K562 (cell line): ENCODE measurements around the gene NEDD9. TPM values are rescaled to one million over a fixed set of nuclear protein-coding genes. Genes with fewer than 3 reads are reported as not detected.

ENCODE experiments used
- ATAC-seq: fragments of 200-7000 bp; cut with Tn5 transposase; 3 replicates; pipeline ENCODE4 v1.9.1; 2020; ENCODE audit warnings: moderate library complexity
- BruUV-seq: library from RNA; stranded (reverse); fragments of 400-500 nt; replicated peaks from 2 replicates; lab custom pipeline; 2021; lab: Mats Ljungman, UMichigan
- CTCF ChIA-PET: fragments of 300-600 bp; formaldehyde crosslinking; extraction: SDS; loops from one replicate; lab custom pipeline; 2021; ENCODE audit warnings: low intra/inter-chr PET ratio; lab: Yijun Ruan, JAX
- POLR2A ChIA-PET: fragments of 300-600, 350-650 bp; sonication (Branson Sonifier 250); formaldehyde crosslinking; extraction: SDS; loops from one replicate; lab custom pipeline; 2021; ENCODE audit warnings: antibody characterized with exemption, inconsistent platforms; lab: Yijun Ruan, JAX
- DNase-seq, 4 experiments: peaks; one replicate each; pipeline versions ENCODE4 v3.0.0 to v3.0.0-alpha.2; 2011 to 2018; ENCODE audit warnings: low spot score in 3 of 4, mixed read lengths in 3 of 4; ENCODE audit errors: extremely low read depth in 1 of 4
- FAIRE-seq: peaks from 2 replicates; lab custom pipeline; 2011; peaks lifted over from hg19 to GRCh38; lab: Jason Lieb, UNC
- H2AFZ ChIP-seq: 2 replicates; pipeline ENCODE4 v1.6.0; 2011; ENCODE audit warnings: low read depth, low read length, control low read depth, inconsistent platforms
- H3K27ac ChIP-seq: fragments of 200-600 bp; 3 replicates; pipeline ENCODE4 v1.8.0; 2011; ENCODE audit warnings: low read depth, mild to moderate bottlenecking, control low read depth, inconsistent platforms, low read length, moderate library complexity, mixed read lengths; ENCODE audit errors: extremely low read depth
- H3K27me3 ChIP-seq, 2 experiments: fragments of 300-600 bp in 1 of 2; 2 replicates in 1 of 2; 3 replicates in 1 of 2; pipeline versions ENCODE4 v1.6.0 to v1.8.0; 2011; ENCODE audit warnings: inconsistent platforms in 2 of 2, low read length in 2 of 2, mild to moderate bottlenecking in 1 of 2, mixed read lengths in 1 of 2, moderate library complexity in 1 of 2; ENCODE audit not compliant: control insufficient read depth in 2 of 2, insufficient read depth in 2 of 2
- H3K36me3 ChIP-seq: fragments of 300-600 bp; 3 replicates; pipeline ENCODE4 v1.8.0; 2011; ENCODE audit warnings: mild to moderate bottlenecking, low read length, inconsistent platforms; ENCODE audit not compliant: control insufficient read depth, insufficient read depth
- H3K4me1 ChIP-seq, 2 experiments: fragments of 200-600 bp in 1 of 2; replicated peaks in 1 of 2; 2 replicates in 1 of 2; 3 replicates in 1 of 2; pipeline versions ENCODE4 v1.5.1 to v1.8.0; 2011; ENCODE audit warnings: inconsistent platforms in 2 of 2, low read length in 2 of 2, mild to moderate bottlenecking in 1 of 2, mixed read lengths in 1 of 2, moderate library complexity in 1 of 2; ENCODE audit not compliant: control insufficient read depth in 2 of 2, insufficient read depth in 2 of 2
- H3K4me2 ChIP-seq: 2 replicates; pipeline ENCODE4 v1.6.1; 2011; ENCODE audit warnings: low read length, control low read depth, inconsistent platforms, mixed read lengths; ENCODE audit not compliant: insufficient read depth
- H3K4me3 ChIP-seq: fragments of 200-600 bp; sonication (generic), shearing (Covaris generic); 2 replicates; pipeline ENCODE4 v1.5.1; 2016; ENCODE audit warnings: control low read depth, inconsistent platforms
- H3K79me2 ChIP-seq: fragments of 200-600 bp; 3 replicates; pipeline ENCODE4 v1.8.0; 2011; ENCODE audit warnings: low read length, inconsistent platforms; ENCODE audit not compliant: control insufficient read depth, insufficient read depth
- H3K9ac ChIP-seq, 2 experiments: 2 replicates each; pipeline versions ENCODE4 v1.6.0 to v1.6.1; 2011; ENCODE audit warnings: low read depth in 2 of 2, low read length in 2 of 2, control low read depth in 1 of 2, inconsistent platforms in 1 of 2, mild to moderate bottlenecking in 1 of 2, mixed read lengths in 1 of 2; ENCODE audit not compliant: insufficient read depth in 1 of 2
- H3K9me1 ChIP-seq: one replicate; pipeline ENCODE4 v1.6.0; 2011; ENCODE audit warnings: inconsistent platforms, mild to moderate bottlenecking, low read length, moderate library complexity; ENCODE audit not compliant: control insufficient read depth, insufficient read depth
- H3K9me3 ChIP-seq: replicated peaks from 2 replicates; pipeline ENCODE4 v1.5.1; 2011; ENCODE audit warnings: low read depth, low read length, inconsistent platforms; ENCODE audit not compliant: control insufficient read depth, insufficient read depth
- H4K20me1 ChIP-seq: replicated peaks from 2 replicates; pipeline ENCODE4 v1.6.1; 2011; ENCODE audit warnings: low read length, inconsistent platforms, mixed read lengths; ENCODE audit not compliant: control insufficient read depth, insufficient read depth
- ARID2 ChIP-seq: fragments of 450-650 bp; IDR thresholded peaks from 2 replicates; pipeline ENCODE4 v1.6.1; 2017; ENCODE audit warnings: antibody characterized with exemption, mild to moderate bottlenecking
- BCL6 ChIP-seq: fragments of 250-450 bp; sonication (Bioruptor Pico); IDR thresholded peaks from 2 replicates; pipeline ENCODE4 v1.4.0; 2020
- CEBPB ChIP-seq: fragments of 450-650 bp; IDR thresholded peaks from 2 replicates; pipeline ENCODE4 v1.6.1; 2016; ENCODE audit warnings: missing genetic modification characterization, missing compliant biosample characterization
- CEBPG ChIP-seq, 3 experiments: fragments of 200-800 bp in 1 of 3; sonication (Bioruptor generic) in 1 of 3; sonication (generic) in 1 of 3; formaldehyde crosslinking in 1 of 3; IDR thresholded peaks in 2 of 3; conservative IDR thresholded peaks in 1 of 3; 2 replicates each; pipeline versions ENCODE4 v1.6.1 to v1.8.0; 2016 to 2022; ENCODE audit warnings: missing compliant biosample characterization in 2 of 3, missing genetic modification characterization in 2 of 3, mild to moderate bottlenecking in 1 of 3, missing genetic modification reagents in 1 of 3
- CHD4 ChIP-seq: fragments of 200-600 bp; sonication (generic); IDR thresholded peaks from 3 replicates; pipeline ENCODE4 v1.6.1; 2012; ENCODE audit warnings: low read depth, mild to moderate bottlenecking, mixed read lengths, low read length, inconsistent platforms; ENCODE audit not compliant: insufficient read depth, insufficient replicate concordance, poor library complexity, severe bottlenecking
- FOXK2 ChIP-seq, 2 experiments: fragments of 450-650 bp; IDR thresholded peaks in 1 of 2; conservative IDR thresholded peaks in 1 of 2; 2 replicates each; pipeline ENCODE4 v1.6.1; 2016; ENCODE audit warnings: low read depth in 2 of 2, mild to moderate bottlenecking in 1 of 2
- GABPA ChIP-seq: fragments of 200-800 bp; sonication (Bioruptor generic); conservative IDR thresholded peaks from 2 replicates; pipeline ENCODE4 v1.6.1; 2016; ENCODE audit warnings: low read depth, missing genetic modification characterization, missing compliant biosample characterization
- KLF1 ChIP-seq: fragments of 450-650 bp; IDR thresholded peaks from 2 replicates; pipeline ENCODE4 v1.6.1; 2016; ENCODE audit warnings: missing genetic modification characterization, missing compliant biosample characterization
- NFE2 ChIP-seq: IDR thresholded peaks from 2 replicates; pipeline ENCODE4 v1.6.1; 2014; ENCODE audit warnings: antibody characterized with exemption, low read depth
- NR2C2 ChIP-seq, 2 experiments: fragments of 200-800 bp in 1 of 2; sonication (Bioruptor generic) in 1 of 2; sonication (generic) in 1 of 2; formaldehyde crosslinking in 1 of 2; IDR thresholded peaks; 2 replicates each; pipeline versions ENCODE4 v1.6.1 to v1.8.0; 2016 to 2022; ENCODE audit warnings: mild to moderate bottlenecking in 1 of 2, missing compliant biosample characterization in 1 of 2, missing genetic modification characterization in 1 of 2, missing genetic modification reagents in 1 of 2
- OTX1 ChIP-seq: fragments of 450-650 bp; formaldehyde crosslinking; IDR thresholded peaks from 2 replicates; pipeline ENCODE4 v1.4.0; 2022; ENCODE audit warnings: mild to moderate bottlenecking
- ZNF668 ChIP-seq: fragments of 250-450 bp; sonication (Bioruptor Pico); IDR thresholded peaks from 2 replicates; pipeline ENCODE4 v1.8.0; 2022; ENCODE audit warnings: mild to moderate bottlenecking, inconsistent platforms
- WGBS: fragments of 100-300 bp; shearing (Covaris generic); methylation state at CpG from one replicate; pipeline ENCODE4 v1.1.6; 2016; ENCODE audit warnings: low coverage, mixed read lengths; ENCODE audit not compliant: insufficient coverage; ENCODE audit errors: missing lambda C conversion rate; 5-methylcytosine and 5-hydroxymethylcytosine counted together
- in situ Hi-C: fragments of 300-500 bp; cut with MboI; formaldehyde crosslinking; loops from 4 replicates; pipeline ENCODE4 v1.15.0; 2018; ENCODE audit warnings: inconsistent platforms, mixed read lengths
- intact Hi-C: fragments of 100-400 bp; cut with micrococcal nuclease; formaldehyde crosslinking; loops from 2 replicates; pipeline ENCODE4 v1.14.2; 2022
- polyA plus RNA-seq, 8 experiments: library from polyadenylated mRNA; depleted of rRNA in 4 of 8; stranded (reverse) in 5 of 8; unstranded in 3 of 8; fragments of >200 nt; fragmentation: Nextera tagmentation in 2 of 8; fragmentation: Illumina TruSeq in 1 of 8; extraction: Ambion mirVana in 2 of 8; extraction: Trizol in 1 of 8; gene quantifications; 2 replicates each; pipeline versions ENCODE4 v1.2.1 to v1.2.3, GENCODE V29; 2011 to 2014; ENCODE audit warnings: inconsistent platforms in 1 of 8, missing spikeins in 1 of 8
- total RNA-seq, 7 experiments: library from RNA; depleted of rRNA in 6 of 7; stranded (reverse); fragments of >200 nt in 6 of 7; fragmentation: Illumina TruSeq in 2 of 7; extraction: Trizol in 2 of 7; gene quantifications; 2 replicates each; pipeline versions ENCODE4 v1.2.1 to v1.2.3, GENCODE V29; 2011 to 2021; ENCODE audit warnings: low replicate concordance in 1 of 7
- TF ChIP-seq, protein P1 (sequence below): fragments of 200-800 bp; sonication (Bioruptor generic); IDR thresholded peaks from 2 replicates; pipeline ENCODE4 v1.6.1; 2017; ENCODE audit warnings: missing genetic modification characterization, missing compliant biosample characterization

NEDD9 gene
- total and polyA plus RNA-seq, 9 of the 15 experiments (the other 6 are each of a cell fraction or from before 2014, with no cell fraction given): 0.04 to 0.18 (median 0.15) TPM; not detected in 6

DNA sequence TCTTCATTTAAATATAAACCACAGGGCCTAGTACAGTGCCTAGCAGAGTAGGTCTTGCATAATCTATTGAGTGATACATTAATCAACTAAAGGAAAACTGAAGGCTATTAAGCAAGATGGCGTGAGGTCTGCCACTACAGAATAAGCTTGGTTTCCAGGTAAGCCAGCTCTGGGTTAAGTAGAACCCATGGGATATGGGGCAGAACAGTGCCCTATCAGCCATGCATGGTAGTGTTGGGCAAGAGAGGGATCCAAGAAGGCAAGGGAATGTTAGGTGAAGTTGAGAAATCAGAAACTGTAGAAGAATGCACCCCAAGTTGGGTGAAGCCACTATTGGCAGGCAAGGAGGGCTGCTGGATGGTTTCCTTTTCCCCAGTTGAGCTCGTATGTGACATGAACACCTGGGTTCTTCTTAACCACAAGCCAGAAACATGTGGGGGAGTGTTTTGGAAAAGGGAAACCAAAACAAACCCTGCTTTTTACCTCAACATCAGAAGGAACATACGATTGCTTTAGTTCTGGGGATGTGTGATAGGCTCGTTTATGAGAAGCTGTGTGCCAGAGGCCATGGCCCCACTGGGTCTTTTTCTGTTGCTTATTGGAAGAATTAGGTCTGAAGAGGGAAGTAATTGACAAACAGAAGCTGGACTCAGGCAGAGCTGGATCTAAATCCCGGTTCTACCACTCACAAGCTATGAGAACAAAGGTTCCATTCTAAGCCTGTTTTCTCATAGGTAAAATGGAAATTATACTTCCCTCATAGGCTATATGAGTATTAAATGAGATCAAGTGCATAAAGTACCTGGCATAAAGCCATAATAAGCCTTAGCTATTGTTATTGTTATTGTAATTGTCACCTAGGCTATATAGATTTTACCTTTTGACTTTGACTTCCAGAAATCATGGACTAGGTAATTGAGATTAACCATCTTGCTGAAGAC is 33.5 kb downstream of the NEDD9 start:
- H4K20me1 ChIP-seq: no peaks in the 10 kb centered on the region
- no peaks in the 10 kb centered on the region for H3K9me3 ChIP-seq
- H3K4me3 ChIP-seq: no peak overlapping the region
- FAIRE-seq (no peak), ATAC-seq (no peak), DNase-seq (no peak)
- H3K27me3 ChIP-seq: peaks cover 39 to 56% of the 10 kb centered on the region in 2 experiments
- no peaks in the 10 kb centered on the region for H3K4me1 ChIP-seq
- in situ Hi-C loops: no loop called here
- no peak overlapping the region for H2AFZ ChIP-seq
- WGBS: 0% methylated on average over 5 of the region's 5 CpGs
- intact Hi-C loops: no loop called here
- H3K36me3 ChIP-seq: no peaks in the 10 kb centered on the region
- CTCF ChIA-PET: no interaction called here
- TF ChIP-seq NR2C2 (CRISPR knock-in tag; IDR thresholded peaks at IDR 0.05) (no peak), NR2C2 (tag; IDR thresholded peaks at IDR 0.05) (no peak), CEBPB (tag) (peak; percentile 49; the same call in 1 of the 2 replicates)
- no peaks in the 10 kb centered on the region for H3K9me1 ChIP-seq
- BruUV-seq: no TSS peak
- POLR2A ChIA-PET: interaction anchor here (0.7 to 1.3 kb wide), 2 partner anchors 11 to 12 kb away, joined by 4 to 5 read pairs; no protein-coding TSS in a partner anchor
- H3K27ac ChIP-seq: no peak overlapping the region
- H3K4me2 ChIP-seq: no peak overlapping the region
- H3K9ac ChIP-seq: no peak overlapping the region
- no peaks in the 10 kb centered on the region for H3K79me2 ChIP-seq

- no peak overlapping the region for H3K27ac ChIP-seq
- H2AFZ ChIP-seq: no peak overlapping the region
- in situ Hi-C loops: no loop called here
- no peak overlapping the region for H3K9ac ChIP-seq
- no peaks in the 10 kb centered on the region for H4K20me1 ChIP-seq
- ChIA-PET POLR2A (no interaction called here), CTCF (no interaction called here)
- intact Hi-C loops: no loop called here
- no peaks in the 10 kb centered on the region for H3K79me2 ChIP-seq
- DNase-seq (no peak), ATAC-seq (no peak), FAIRE-seq (no peak)
- no peaks in the 10 kb centered on the region for H3K9me1 ChIP-seq
- no TSS peak for BruUV-seq
- H3K9me3 ChIP-seq: no peaks in the 10 kb centered on the region
- no peak overlapping the region for H3K4me3 ChIP-seq
- no peak overlapping the region for H3K4me2 ChIP-seq
- H3K36me3 ChIP-seq: no peaks in the 10 kb centered on the region
- peaks cover 39 to 48% of the 10 kb centered on the region in 2 experiments for H3K27me3 ChIP-seq
- no peaks in the 10 kb centered on the region for H3K4me1 ChIP-seq
- whole genome bisulfite sequencing: 0% methylated on average over 8 of the region's 8 CpGs
- TF ChIP-seq ZNF668 (CRISPR knock-in tag) (no peak), KLF1 (tag) (no peak), ARID2 (no peak), CEBPG (CRISPR knock-in tag; IDR thresholded peaks at IDR 0.05) (no peak), CEBPG (tag; conservative IDR thresholded peaks at IDR 0.05 in 1 of 2, IDR thresholded peaks at IDR 0.05 in 1 of 2) (no peak), NFE2 (no peak), BCL6 (CRISPR knock-in tag) (no peak), GABPA (tag) (no peak), FOXK2 (conservative IDR thresholded peaks at IDR 0.05 in 1 of 2, IDR thresholded peaks at IDR 0.05 in 1 of 2; ENCODE audit: low read depth in 2 of 2) (no peak), CHD4 (no peak), OTX1 (no peak)
- TF ChIP-seq, protein P1, sequence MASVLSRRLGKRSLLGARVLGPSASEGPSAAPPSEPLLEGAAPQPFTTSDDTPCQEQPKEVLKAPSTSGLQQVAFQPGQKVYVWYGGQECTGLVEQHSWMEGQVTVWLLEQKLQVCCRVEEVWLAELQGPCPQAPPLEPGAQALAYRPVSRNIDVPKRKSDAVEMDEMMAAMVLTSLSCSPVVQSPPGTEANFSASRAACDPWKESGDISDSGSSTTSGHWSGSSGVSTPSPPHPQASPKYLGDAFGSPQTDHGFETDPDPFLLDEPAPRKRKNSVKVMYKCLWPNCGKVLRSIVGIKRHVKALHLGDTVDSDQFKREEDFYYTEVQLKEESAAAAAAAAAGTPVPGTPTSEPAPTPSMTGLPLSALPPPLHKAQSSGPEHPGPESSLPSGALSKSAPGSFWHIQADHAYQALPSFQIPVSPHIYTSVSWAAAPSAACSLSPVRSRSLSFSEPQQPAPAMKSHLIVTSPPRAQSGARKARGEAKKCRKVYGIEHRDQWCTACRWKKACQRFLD (CRISPR knock-in tag): no peak
These were observed 34.6 kb downstream of the NEDD9 start for GRCh38 chr6:11197850-11198249.
